Stimulated activated CD4-positive, alpha-beta T cell treated with anti-CD3 and anti-CD28 coated beads, Interleukin-15, amount 100 ng/mL, for 1 hour (primary cell): ENCODE data around the gene RCL1.
"Not testable (repeated sequence)": the region's sequence is repeated elsewhere in the genome, so short reads cannot be mapped to it uniquely, and the experiment has no call there.

Experiments used
- DNase-seq, 2 donors: peaks; one replicate each; pipeline ENCODE4 v3.0.0-alpha.2; 2020; ENCODE audit warnings: low read depth in 1 of 2, low spot score in 1 of 2

The RCL1 gene

DNA sequence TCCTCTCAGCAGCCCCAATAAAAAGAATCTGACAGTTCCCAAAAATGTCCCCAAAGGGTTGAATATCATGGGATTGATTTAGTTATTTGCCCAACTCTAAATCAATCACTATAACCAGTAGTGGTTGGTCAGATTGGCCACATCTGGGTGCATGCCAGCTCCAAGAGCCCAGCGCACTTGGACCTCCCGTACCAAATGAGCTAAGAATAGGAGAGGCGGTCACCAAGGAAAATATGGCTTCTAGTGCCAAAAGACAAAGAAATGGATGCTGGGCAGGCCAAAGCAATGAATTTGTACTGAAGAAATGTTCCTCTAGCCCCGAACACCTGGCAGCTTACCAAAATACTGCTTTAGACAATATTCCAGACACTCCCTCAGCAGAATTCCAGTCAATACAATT is 80.3 kb downstream of the RCL1 start:
- DNase-seq, result no peak

DNA sequence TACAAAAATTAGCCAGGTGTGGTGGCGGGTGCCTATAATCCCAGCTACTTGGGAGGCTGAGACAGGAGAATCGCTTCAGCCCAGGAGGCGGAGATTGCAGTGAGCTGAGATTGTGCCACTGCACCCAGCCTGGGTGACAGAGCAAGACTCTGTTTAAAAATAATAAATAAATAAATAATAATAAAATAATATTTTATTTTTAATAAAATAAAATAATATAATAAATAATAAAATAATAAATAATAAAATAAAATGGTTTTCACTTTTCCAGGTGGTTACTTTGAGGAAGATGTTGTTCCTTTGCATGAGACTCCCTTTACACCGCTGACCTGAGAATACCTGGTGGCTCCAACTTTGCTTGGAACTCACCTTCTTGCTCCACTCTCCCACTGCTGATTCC is 82.8 kb downstream of the RCL1 start:
- DNase-seq, result no peak

- DNase-seq, result no peak
These were observed 86.4 kb downstream of the RCL1 start for GRCh38 chr9:4879115-4879558.

GRCh38 chr9:4883326-4883873 is 90.7 kb downstream of the RCL1 start:
- no peak for DNase-seq

- DNase-seq, result no peak
These were observed 94.0 kb downstream of the RCL1 start for GRCh38 chr9:4886698-4887097.

- DNase-seq, result no peak
These were observed 94.8 kb downstream of the RCL1 start for GRCh38 chr9:4887556-4887955.

DNA sequence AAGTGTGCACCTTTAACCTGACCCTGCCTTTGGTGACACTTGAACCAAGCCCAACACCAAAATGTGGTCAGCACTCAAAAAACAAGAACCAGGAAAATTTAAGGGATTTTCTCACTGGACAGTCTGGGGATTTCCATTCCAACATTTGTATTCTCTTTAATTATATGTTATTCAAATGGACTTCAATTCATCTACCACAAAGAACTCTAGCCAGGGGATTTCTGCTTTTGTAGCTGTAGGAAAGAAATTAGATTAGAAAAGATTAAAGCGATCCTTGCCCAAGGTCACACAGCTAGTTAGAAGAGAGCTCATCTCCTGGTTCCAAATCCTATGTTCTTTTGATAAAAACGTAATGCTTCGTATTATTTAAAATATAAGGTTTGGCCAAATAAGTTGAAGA is 97.5 kb downstream of the RCL1 start:
- DNase-seq, result no peak

- DNase-seq, result no peak
These were observed 98.2 kb downstream of the RCL1 start for GRCh38 chr9:4890929-4891328.

DNA sequence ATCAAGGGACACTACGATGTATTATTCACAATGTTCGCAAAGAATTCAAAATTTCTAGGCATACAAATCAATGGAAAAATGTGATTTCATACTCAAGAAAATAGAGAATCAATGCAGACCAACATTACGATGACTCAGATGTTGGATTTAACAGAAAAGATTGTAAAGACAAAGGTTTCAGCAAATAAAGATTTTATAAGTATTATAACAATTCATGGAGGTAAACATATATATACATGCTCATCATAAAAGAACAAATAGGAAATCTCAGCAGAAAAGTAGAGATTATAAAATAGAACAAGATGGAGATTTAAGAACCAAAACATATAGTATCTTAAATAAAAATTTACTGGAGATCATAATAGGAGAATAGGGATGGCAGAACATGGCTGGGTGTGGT is 98.9 kb downstream of the RCL1 start:
- no peak for DNase-seq

DNA sequence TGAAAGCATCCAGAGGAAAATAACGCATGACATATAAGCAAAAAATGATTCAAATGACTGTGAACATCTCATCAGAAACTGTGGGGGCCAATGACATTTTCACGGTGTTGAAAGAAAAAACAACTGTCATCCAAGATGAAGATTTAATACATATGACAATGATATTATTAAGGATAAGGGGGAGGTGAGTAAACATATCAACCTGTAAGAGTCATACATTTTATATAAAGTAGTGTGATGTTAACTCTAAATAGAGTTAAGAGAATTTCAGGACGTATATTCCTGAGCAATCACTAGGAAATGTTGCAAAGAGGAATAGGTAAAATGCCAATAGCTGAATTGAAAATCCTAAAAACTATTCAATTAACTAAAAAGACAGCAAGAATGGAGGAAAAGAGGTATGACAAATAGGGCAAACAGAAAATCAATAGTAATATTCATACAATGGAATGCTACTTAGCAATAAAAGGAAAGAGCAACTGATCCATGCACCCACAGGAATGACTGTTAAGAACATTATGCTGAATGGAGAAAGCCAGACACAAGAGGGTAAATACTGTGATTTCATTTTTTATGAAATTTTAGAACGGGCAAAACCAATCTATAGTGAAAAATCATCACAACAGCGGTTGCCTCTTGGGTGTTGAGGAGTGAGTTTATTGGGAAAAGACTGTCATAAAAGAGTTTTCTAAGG is 99.9 kb downstream of the RCL1 start:
- DNase-seq, result no peak

DNA sequence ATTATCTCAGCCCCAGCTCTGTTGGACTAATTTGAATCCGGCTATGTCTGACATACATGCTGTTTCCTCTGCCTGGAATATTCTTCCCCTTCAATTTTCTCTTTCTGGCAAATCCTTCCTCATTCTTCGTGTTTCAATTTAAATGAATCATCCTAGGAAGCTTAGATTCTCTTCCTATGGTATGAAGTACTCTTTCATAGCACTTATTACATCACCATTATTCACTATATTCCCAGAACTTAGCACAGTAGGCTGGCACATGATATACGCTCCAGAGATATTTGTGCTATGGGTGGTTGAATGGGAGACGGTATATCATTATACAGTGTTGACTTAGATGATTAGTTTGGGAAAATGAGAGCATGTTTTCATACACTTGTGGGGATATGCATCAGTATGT is 101.3 kb downstream of the RCL1 start:
- DNase-seq, result no peak

GRCh38 chr9:4899853-4900252 is 107.1 kb downstream of the RCL1 start:
- not testable (repeated sequence) for DNase-seq

DNA sequence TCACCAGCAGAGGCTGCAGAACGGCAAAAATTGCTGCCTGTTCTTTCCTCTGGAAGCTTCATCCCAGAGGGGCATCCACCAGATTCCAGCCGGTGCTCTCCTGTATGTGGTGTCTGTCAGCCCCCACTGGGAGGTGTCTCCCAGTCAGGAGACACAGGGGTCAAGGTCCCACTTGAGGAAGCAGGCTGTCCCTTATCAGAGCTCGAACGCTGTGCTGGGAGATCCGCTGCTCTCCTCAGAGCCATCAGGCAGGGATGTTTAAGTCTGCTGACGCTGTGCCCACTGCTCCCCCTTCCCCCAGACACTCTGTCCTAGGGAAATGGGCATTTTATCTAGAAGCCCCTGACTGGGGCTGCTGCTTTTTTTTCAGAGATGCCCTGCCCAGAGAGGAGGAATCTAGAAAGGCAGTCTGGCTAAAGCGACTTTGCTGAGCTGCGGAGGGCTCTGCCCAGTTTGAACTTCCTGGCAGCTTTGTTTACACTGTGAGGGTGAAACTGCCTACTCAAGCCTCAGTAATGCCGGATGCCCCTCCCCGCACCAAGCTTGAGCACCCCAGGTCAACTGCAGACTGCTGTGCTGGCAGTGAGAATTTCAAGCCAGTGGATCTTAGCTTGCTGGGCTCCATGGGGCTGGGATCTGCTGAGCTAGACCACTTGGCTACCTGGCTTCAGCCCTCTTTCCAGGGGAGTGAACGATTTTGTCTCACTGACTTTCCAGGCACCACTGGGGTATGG is 108.8 kb downstream of the RCL1 start:
- not testable (repeated sequence) for DNase-seq

DNA sequence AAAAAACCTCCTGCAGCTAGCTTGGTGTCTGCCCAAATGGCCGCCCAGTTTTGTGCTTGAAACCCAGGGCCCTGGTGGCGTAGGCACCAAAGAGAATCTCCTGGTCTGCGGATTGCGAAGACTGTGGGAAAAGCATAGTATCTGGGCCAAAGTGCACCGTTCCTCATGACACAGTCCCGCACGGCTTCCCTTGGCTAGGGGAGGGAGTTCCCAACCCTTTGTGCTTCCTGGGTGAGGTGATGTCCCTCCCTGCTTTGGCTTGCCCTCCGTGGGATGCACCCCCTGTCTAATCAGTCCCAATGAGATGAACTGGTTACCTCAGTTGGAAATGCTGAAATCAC is 109.4 kb downstream of the RCL1 start:
- no peak for DNase-seq

DNA sequence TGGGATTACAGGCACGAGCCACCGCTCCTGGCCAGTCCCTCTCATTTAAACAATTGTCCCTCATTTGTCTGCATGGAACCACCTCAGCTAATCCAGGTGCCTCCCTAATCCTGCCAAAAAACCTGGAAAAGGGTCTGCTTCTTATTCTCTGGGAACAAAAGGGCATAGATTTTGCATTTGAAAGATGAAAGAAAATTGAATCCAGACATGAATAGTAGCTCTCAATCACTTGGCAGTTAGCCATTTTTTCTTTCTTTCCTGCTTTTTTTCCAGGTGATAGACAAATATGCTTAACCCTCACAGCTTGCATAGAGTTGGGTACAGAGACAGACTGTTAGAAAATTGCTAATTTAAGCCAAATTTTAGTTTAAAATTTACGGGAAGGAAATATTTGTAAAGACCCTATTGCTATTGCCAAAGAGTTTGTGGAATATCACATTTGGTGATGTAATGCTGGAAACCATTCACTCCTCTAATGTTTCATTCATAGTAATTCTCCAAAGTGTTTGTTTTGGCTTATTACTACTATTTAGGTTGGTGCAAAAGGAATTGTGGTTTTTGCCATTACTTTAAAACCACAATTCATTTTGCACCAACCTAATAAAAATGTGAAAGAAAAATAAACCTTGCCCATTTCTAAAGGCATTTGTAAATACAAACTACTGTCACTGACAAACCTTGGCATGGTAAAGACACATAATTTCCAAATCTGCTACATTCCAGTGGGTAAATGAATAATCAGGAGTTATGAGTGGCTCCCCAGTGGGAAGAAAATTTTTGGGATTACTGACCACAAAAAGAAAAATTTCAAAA is 111.8 kb downstream of the RCL1 start:
- no peak for DNase-seq

- no peak for DNase-seq
These were observed 112.4 kb downstream of the RCL1 start for GRCh38 chr9:4905135-4905490.
